HepG2 (cell line): ENCODE data around the gene ARPC1B. TPM values are rescaled to one million over a fixed set of nuclear protein-coding genes. Genes with fewer than 3 reads are reported as not detected.

Experiments
- ATF2 ChIP-seq: sonication (generic); formaldehyde crosslinking; IDR thresholded peaks from 2 replicates; pipeline ENCODE4 v1.4.0; 2020; ENCODE audit warnings: missing genetic modification reagents
- ATF7-NPFF ChIP-seq: sonication (generic); formaldehyde crosslinking; IDR thresholded peaks from 2 replicates; pipeline ENCODE4 v1.8.1; 2023; ENCODE audit warnings: mild to moderate bottlenecking, low read depth, missing genetic modification reagents, moderate library complexity
- CBFB ChIP-seq: sonication (generic); formaldehyde crosslinking; IDR thresholded peaks from 2 replicates; pipeline ENCODE4 v1.4.0; 2020; ENCODE audit warnings: missing genetic modification reagents
- ESRRA ChIP-seq: sonication (generic); formaldehyde crosslinking; IDR thresholded peaks from 2 replicates; pipeline ENCODE4 v1.5.1; 2020; ENCODE audit warnings: mild to moderate bottlenecking, low read depth, missing genetic modification reagents
- KAT8 ChIP-seq: IDR thresholded peaks from 2 replicates; pipeline ENCODE4 v1.6.1; 2016; ENCODE audit warnings: missing genetic modification reagents, missing compliant biosample characterization
- MTA1 ChIP-seq: sonication (generic); formaldehyde crosslinking; IDR thresholded peaks from 2 replicates; pipeline ENCODE4 v1.4.0; 2020; ENCODE audit warnings: missing genetic modification reagents, mild to moderate bottlenecking, borderline replicate concordance
- NCOA5 ChIP-seq: sonication (generic); formaldehyde crosslinking; IDR thresholded peaks from 2 replicates; pipeline ENCODE4 v1.4.0; 2020; ENCODE audit warnings: missing genetic modification reagents
- NONO ChIP-seq, 2 experiments: fragments of 450-650 bp in 1 of 2; sonication (generic) in 1 of 2; formaldehyde crosslinking in 1 of 2; IDR thresholded peaks in 1 of 2; conservative IDR thresholded peaks in 1 of 2; 2 replicates each; pipeline versions ENCODE4 v1.6.1 to v1.8.0; 2017 to 2022; ENCODE audit warnings: mild to moderate bottlenecking in 1 of 2, missing genetic modification reagents in 1 of 2, moderate library complexity in 1 of 2
- ONECUT2 ChIP-seq: sonication (generic); formaldehyde crosslinking; IDR thresholded peaks from 2 replicates; pipeline ENCODE4 v1.4.0; 2020; ENCODE audit warnings: missing genetic modification reagents
- PCBP2 ChIP-seq: fragments of 200-400 bp; formaldehyde crosslinking; optimal IDR thresholded peaks from 2 replicates; pipeline ENCODE3; 2018; ENCODE audit warnings: low read length, low read depth; ENCODE audit not compliant: poor library complexity, severe bottlenecking
- PHF5A ChIP-seq: IDR thresholded peaks from one replicate; pipeline ENCODE4 v1.6.1; 2018; ENCODE audit warnings: low read depth, missing genetic modification reagents; ENCODE audit not compliant: unreplicated experiment
- PTBP1 ChIP-seq: fragments of 200-400 bp; formaldehyde crosslinking; IDR thresholded peaks from 2 replicates; pipeline ENCODE4 v1.6.1; 2018; ENCODE audit warnings: low read length, low read depth; ENCODE audit not compliant: poor library complexity, severe bottlenecking
- SCMH1 ChIP-seq: sonication (generic); formaldehyde crosslinking; IDR thresholded peaks from 2 replicates; pipeline ENCODE4 v1.9.0; 2021; ENCODE audit warnings: missing genetic modification reagents, mild to moderate bottlenecking, borderline replicate concordance
- TAF1 ChIP-seq: sonication (generic); formaldehyde crosslinking; IDR thresholded peaks from 2 replicates; pipeline ENCODE4 v1.4.0; 2020; ENCODE audit warnings: missing genetic modification reagents
- ZNF263 ChIP-seq: sonication (generic); formaldehyde crosslinking; IDR thresholded peaks from 2 replicates; pipeline ENCODE4 v1.4.0; 2020; ENCODE audit warnings: missing genetic modification reagents
- ZNF431 ChIP-seq: sonication (generic); formaldehyde crosslinking; IDR thresholded peaks from 2 replicates; pipeline ENCODE4 v1.9.0; 2022; ENCODE audit warnings: missing genetic modification reagents, low read depth, mild to moderate bottlenecking, borderline replicate concordance
- ZNF644 ChIP-seq: IDR thresholded peaks from 2 replicates; pipeline ENCODE4 v1.6.1; 2016; ENCODE audit warnings: low read depth
- ZNF646 ChIP-seq: sonication (generic); formaldehyde crosslinking; IDR thresholded peaks from 2 replicates; pipeline ENCODE4 v1.9.0; 2021; ENCODE audit warnings: mild to moderate bottlenecking, missing genetic modification reagents
- ZNF672 ChIP-seq: sonication (generic); formaldehyde crosslinking; IDR thresholded peaks from 2 replicates; pipeline ENCODE4 v1.8.1; 2022; ENCODE audit warnings: missing genetic modification reagents
- polyA plus RNA-seq, 8 experiments: library from polyadenylated mRNA; depleted of rRNA in 3 of 8; stranded (reverse) in 7 of 8; unstranded in 1 of 8; fragments of >200 nt; fragmentation: Illumina TruSeq in 4 of 8; extraction: Trizol in 4 of 8; gene quantifications; 2 replicates each; pipeline versions ENCODE4 v1.2.1 to v1.2.3, GENCODE V29; 2011 to 2016; ENCODE audit warnings: low read depth in 4 of 8, missing spikeins in 1 of 8, mixed read lengths in 1 of 8; ENCODE audit not compliant: insufficient read depth in 1 of 8
- total RNA-seq, 5 experiments: library from RNA; depleted of rRNA; stranded (reverse); fragments of >200 nt; fragmentation: Illumina TruSeq; extraction: Trizol; gene quantifications; 2 replicates each; pipeline ENCODE4 v1.2.3, GENCODE V29; 2016; ENCODE audit warnings: low read depth in 1 of 5
- TF ChIP-seq, protein P1 (sequence below): sonication (generic); formaldehyde crosslinking; IDR thresholded peaks from 2 replicates; pipeline ENCODE4 v1.8.1; 2023; ENCODE audit warnings: mild to moderate bottlenecking, missing genetic modification reagents, borderline replicate concordance

Gene ARPC1B
- total and polyA plus RNA-seq, 2 of the 13 experiments (the other 11 are each of a cell fraction or from before 2014, with no cell fraction given), result 72.9 to 89.1 TPM

GRCh38 chr7:99438573-99439480 lies 64.3 kb downstream of the ARPC1B start, which contains the start of the genes CPSF4 and PTCD1 (continued):
- TF ChIP-seq ATF2 (CRISPR knock-in tag) (peak; percentile 75; the same call in 1 of the 2 replicates), CBFB (CRISPR knock-in tag) (peak; percentile 68), ONECUT2 (CRISPR knock-in tag) (no peak), ATF7-NPFF (peak; percentile 80; the same call in 1 of the 2 replicates), NONO (IDR thresholded peaks at IDR 0.05) (no peak), NONO (CRISPR knock-in tag; conservative IDR thresholded peaks at IDR 0.05) (peak; percentile 97), KAT8 (CRISPR knock-in tag) (peak; percentile 92), ZNF263 (CRISPR knock-in tag) (peak; percentile 93), ESRRA (CRISPR knock-in tag) (0 out of 2 replicates have a peak, but pooled peaks have one; percentile 35), TAF1 (peak; percentile 67), MTA1 (CRISPR knock-in tag) (no peak), SCMH1 (no peak), PHF5A (CRISPR knock-in tag) (peak; percentile 96), ZNF646 (CRISPR knock-in tag) (no peak), ZNF431 (CRISPR knock-in tag) (peak; percentile 59; the same call in 1 of the 2 replicates), PTBP1 (no peak), ZNF644 (CRISPR knock-in tag) (no peak), NCOA5 (CRISPR knock-in tag) (no peak), ZNF672 (CRISPR knock-in tag) (0 out of 2 replicates have a peak, but pooled peaks have one; percentile 37), PCBP2 (no peak)
- TF ChIP-seq, protein P1, sequence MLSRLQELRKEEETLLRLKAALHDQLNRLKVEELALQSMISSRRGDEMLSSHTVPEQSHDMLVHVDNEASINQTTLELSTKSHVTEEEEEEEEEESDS, result no peak
